ENCODE data around the gene GALNT18.

DNA sequence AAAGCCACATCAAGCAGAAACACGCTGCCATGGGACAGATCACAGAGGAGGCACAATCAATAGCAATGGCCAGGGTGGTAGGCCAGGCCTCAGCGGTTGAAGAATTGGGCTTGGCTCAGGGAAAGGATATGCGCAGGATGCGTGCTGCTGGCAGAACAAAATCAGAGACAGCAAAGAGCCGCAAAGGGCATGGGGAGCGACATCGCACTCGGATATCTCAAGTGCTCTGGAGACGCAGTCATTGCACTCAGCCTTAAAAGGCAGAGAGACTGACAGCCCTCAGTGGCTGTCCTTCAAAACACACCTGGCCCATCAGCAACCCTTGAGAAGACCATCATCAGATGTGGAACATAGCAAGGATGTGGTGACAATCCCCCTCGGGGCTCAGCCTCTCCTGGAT lies 319.2 kb downstream of the GALNT18 start:
- TF ChIP-seq POLR2A (IDR thresholded peaks at IDR 0.05), result no peak
- TF ChIP-seq, protein P1, sequence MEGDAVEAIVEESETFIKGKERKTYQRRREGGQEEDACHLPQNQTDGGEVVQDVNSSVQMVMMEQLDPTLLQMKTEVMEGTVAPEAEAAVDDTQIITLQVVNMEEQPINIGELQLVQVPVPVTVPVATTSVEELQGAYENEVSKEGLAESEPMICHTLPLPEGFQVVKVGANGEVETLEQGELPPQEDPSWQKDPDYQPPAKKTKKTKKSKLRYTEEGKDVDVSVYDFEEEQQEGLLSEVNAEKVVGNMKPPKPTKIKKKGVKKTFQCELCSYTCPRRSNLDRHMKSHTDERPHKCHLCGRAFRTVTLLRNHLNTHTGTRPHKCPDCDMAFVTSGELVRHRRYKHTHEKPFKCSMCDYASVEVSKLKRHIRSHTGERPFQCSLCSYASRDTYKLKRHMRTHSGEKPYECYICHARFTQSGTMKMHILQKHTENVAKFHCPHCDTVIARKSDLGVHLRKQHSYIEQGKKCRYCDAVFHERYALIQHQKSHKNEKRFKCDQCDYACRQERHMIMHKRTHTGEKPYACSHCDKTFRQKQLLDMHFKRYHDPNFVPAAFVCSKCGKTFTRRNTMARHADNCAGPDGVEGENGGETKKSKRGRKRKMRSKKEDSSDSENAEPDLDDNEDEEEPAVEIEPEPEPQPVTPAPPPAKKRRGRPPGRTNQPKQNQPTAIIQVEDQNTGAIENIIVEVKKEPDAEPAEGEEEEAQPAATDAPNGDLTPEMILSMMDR (IDR thresholded peaks at IDR 0.05), result no peak

All from body of pancreas (tissue), 4 donors.